Type B pancreatic cell (in vitro differentiated cells): ENCODE data around the gene IL2RA. TPM values are rescaled to one million over a fixed set of nuclear protein-coding genes. Genes with fewer than 3 reads are reported as not detected.

Experiments used
- DNase-seq: peaks from one replicate; pipeline ENCODE4 v3.0.0; 2021; ENCODE audit warnings: mixed read lengths; ENCODE audit not compliant: unreplicated experiment; ENCODE audit errors: extremely low spot score
- H3K27ac Mint-ChIP-seq: 2 replicates; pipeline ENCODE4 v1.8.0; 2021; ENCODE audit warnings: mild to moderate bottlenecking, mixed read lengths
- H3K27me3 Mint-ChIP-seq: 2 replicates; pipeline ENCODE4 v1.8.0; 2021; ENCODE audit warnings: mixed read lengths
- H3K36me3 Mint-ChIP-seq: 2 replicates; pipeline ENCODE4 v1.8.0; 2021; ENCODE audit warnings: mixed read lengths
- H3K4me1 Mint-ChIP-seq: one replicate; pipeline ENCODE4 v1.8.0; 2021; ENCODE audit warnings: mixed read lengths; ENCODE audit not compliant: unreplicated experiment
- H3K4me3 Mint-ChIP-seq: 2 replicates; pipeline ENCODE4 v1.8.0; 2021; ENCODE audit warnings: mild to moderate bottlenecking, mixed read lengths
- H3K9me3 Mint-ChIP-seq: 2 replicates; pipeline ENCODE4 v1.8.0; 2021; ENCODE audit warnings: mixed read lengths
- total RNA-seq: library from RNA; stranded (reverse); gene quantifications from 2 replicates; pipeline ENCODE4 v1.2.1, GENCODE V29; 2021; ENCODE audit warnings: low replicate concordance
- TF ChIP-seq, protein P1 (sequence below): fragments of 200-600 bp; sonication (generic); conservative IDR thresholded peaks from 2 replicates; pipeline ENCODE4 v1.5.0; 2021; ENCODE audit warnings: antibody characterized with exemption, mild to moderate bottlenecking

The IL2RA gene
- total RNA-seq, 1 donor from 2014 or later: not detected

DNA sequence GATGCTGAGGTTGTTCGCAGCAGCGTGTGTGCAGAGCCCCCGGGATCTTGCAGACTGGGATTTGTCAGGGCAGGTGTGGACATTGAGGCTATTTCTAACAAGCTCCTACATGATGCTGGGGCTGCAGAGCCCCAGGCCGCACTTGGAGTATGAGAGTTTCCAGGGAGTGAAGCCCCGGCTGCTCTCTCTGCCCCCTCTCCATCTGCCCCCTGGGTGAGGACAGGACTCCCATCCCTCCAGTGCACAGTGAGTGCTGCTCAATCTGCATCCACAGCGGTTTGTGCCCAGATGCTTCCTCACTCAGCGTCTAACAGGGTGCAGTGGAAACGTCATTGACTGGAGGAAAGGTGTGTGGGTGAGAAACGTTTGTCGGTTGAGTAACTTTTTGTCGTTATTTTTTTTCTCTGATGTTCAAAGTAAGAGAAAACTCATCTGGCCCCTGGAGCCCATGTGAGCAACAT lies 25.3 kb downstream of the IL2RA start:
- DNase-seq: no peak
- H3K27me3 Mint-ChIP-seq: peaks cover 24% of the 10 kb centered on the region
- H3K4me1 Mint-ChIP-seq: peaks cover 9% of the 10 kb centered on the region
- no peaks in the 10 kb centered on the region for H3K9me3 Mint-ChIP-seq
- no peak overlapping the region for H3K4me3 Mint-ChIP-seq
- H3K27ac Mint-ChIP-seq: no peak overlapping the region
- TF ChIP-seq, protein P1, sequence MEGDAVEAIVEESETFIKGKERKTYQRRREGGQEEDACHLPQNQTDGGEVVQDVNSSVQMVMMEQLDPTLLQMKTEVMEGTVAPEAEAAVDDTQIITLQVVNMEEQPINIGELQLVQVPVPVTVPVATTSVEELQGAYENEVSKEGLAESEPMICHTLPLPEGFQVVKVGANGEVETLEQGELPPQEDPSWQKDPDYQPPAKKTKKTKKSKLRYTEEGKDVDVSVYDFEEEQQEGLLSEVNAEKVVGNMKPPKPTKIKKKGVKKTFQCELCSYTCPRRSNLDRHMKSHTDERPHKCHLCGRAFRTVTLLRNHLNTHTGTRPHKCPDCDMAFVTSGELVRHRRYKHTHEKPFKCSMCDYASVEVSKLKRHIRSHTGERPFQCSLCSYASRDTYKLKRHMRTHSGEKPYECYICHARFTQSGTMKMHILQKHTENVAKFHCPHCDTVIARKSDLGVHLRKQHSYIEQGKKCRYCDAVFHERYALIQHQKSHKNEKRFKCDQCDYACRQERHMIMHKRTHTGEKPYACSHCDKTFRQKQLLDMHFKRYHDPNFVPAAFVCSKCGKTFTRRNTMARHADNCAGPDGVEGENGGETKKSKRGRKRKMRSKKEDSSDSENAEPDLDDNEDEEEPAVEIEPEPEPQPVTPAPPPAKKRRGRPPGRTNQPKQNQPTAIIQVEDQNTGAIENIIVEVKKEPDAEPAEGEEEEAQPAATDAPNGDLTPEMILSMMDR: no peak
- no peaks in the 10 kb centered on the region for H3K36me3 Mint-ChIP-seq

DNA sequence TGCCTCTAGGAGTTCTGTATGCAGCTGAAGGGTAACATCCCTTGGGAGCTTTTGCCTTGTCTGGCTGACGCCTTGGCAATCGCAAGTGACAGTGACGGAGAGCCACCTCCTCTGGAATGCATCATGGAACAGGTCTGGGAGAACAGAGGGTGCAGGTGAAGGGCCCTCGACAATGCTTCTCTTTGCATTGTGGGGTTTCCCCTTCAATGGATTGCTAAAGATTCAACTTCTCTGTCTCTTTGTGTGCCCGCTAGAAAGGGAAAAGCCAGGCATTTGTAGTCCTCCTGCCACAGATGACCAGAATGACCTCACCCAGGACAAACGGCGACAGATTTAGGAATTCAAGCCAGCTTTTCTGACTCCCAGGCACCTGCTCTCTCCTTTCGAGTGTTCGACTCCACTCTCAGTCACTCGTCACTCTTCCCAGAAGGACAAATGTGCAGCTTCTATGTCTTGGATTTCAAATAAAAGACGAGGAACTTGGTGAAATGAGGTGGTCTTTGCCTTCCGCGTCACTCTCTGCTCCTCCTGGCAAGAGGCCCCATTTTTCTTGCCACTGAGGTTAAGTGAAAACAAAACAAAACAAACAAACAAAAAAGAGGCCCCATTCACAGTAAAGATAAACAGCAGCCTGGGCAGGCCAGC lies 26.1 kb downstream of the IL2RA start:
- Mint-ChIP-seq H3K9me3 (peaks cover under 1% of the 10 kb centered on the region), H3K4me1 (peaks cover 9% of the 10 kb centered on the region), H3K36me3 (no peaks in the 10 kb centered on the region), H3K27ac (no peak overlapping the region), H3K27me3 (peaks cover 20% of the 10 kb centered on the region), H3K4me3 (no peak overlapping the region)
- peak; percentile 45 for DNase-seq
- TF ChIP-seq, protein P1: no peak

DNA sequence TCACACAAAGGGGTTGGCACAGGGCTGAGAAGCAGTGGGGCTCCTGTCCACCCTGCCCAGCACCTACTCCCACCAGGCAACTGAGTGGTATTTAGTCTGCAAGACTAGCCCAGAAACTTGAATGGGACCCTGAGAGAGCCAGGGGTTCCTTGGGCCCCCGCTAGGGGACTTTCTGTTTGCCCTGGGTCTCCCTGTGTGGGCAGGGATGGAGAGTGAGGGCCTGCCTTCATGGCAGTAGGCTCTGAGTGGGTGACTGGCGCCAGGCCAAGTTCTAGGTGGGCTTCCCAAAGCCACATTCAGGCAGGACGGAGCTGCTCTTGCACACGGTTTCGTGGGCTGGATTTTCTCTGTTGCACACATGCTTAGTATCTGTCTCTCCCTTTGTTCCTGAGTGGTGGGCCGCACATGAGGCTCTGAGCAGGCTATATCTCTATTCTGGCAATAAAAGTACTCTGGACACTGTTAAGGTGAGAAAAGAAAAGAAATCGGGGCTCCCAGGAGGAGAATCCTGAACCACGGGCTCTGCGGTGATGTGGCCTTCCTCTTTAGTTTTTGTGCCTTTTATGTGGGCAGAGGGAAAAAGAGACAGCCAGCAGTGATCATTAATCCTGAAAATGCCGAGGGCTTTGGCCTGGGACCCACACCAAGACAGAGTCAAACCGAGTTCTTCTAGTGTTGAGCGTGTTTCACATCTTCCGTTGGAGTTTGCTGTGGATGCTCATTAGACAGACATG lies 26.9 kb downstream of the IL2RA start:
- peak; percentile 53 for DNase-seq
- Mint-ChIP-seq H3K27ac (no peak overlapping the region), H3K36me3 (no peaks in the 10 kb centered on the region)

DNA sequence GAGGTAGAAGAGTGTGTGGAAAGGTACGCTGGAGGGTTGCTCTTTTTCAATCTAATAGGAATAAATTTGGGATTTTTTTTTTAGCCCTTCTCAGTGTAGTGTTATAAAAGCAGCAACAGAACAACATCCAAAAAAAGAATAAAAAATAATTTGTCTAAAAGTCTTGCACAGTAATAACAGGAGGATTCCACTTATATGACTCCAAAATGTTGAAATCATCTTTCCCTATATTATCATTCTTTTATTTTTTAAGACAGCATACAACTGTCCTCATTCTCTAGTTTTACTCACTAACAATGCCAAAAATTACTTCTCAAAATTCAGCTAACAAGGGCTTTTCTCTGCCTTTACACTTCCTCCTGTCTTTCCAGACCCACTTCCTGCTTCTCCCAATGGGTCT lies 27.8 kb downstream of the IL2RA start:
- Mint-ChIP-seq H3K36me3 (no peaks in the 10 kb centered on the region), H3K4me3 (no peak overlapping the region), H3K27ac (peak overlapping the region; percentile 8), H3K4me1 (peaks cover 9% of the 10 kb centered on the region), H3K27me3 (peaks cover 23% of the 10 kb centered on the region), H3K9me3 (peaks cover 5% of the 10 kb centered on the region)
- TF ChIP-seq, protein P1: no peak
- DNase-seq: no peak

More for the DNA sequence above, 26.9 kb downstream of the IL2RA start:
- Mint-ChIP-seq H3K9me3 (peaks cover 5% of the 10 kb centered on the region), H3K27me3 (peaks cover 23% of the 10 kb centered on the region), H3K4me1 (peaks cover 9% of the 10 kb centered on the region), H3K4me3 (no peak overlapping the region)
- TF ChIP-seq, protein P1: no peak

- no peak for DNase-seq
- H3K27ac Mint-ChIP-seq: peak overlapping the region; percentile 8
- H3K27me3 Mint-ChIP-seq: peaks cover 23% of the 10 kb centered on the region
- peaks cover 5% of the 10 kb centered on the region for H3K9me3 Mint-ChIP-seq
- peaks cover 9% of the 10 kb centered on the region for H3K4me1 Mint-ChIP-seq
- TF ChIP-seq, protein P1: no peak
- H3K4me3 Mint-ChIP-seq: no peak overlapping the region
- no peaks in the 10 kb centered on the region for H3K36me3 Mint-ChIP-seq
These were observed 28.2 kb downstream of the IL2RA start for GRCh38 chr10:6033954-6034353.
